GM18868 (cell line): ENCODE data around the gene PCDHB1.
A peak's percentile ranks its signal among the peaks of the same experiment; 100 is the strongest.

Source experiments
- ATAC-seq: cut with Tn5 transposase; IDR thresholded peaks from one replicate; pipeline ENCODE4 v1.9.1; 2021; ENCODE audit warnings: mild to moderate bottlenecking, moderate library complexity; ENCODE audit not compliant: unreplicated experiment

Gene PCDHB1, protein sequence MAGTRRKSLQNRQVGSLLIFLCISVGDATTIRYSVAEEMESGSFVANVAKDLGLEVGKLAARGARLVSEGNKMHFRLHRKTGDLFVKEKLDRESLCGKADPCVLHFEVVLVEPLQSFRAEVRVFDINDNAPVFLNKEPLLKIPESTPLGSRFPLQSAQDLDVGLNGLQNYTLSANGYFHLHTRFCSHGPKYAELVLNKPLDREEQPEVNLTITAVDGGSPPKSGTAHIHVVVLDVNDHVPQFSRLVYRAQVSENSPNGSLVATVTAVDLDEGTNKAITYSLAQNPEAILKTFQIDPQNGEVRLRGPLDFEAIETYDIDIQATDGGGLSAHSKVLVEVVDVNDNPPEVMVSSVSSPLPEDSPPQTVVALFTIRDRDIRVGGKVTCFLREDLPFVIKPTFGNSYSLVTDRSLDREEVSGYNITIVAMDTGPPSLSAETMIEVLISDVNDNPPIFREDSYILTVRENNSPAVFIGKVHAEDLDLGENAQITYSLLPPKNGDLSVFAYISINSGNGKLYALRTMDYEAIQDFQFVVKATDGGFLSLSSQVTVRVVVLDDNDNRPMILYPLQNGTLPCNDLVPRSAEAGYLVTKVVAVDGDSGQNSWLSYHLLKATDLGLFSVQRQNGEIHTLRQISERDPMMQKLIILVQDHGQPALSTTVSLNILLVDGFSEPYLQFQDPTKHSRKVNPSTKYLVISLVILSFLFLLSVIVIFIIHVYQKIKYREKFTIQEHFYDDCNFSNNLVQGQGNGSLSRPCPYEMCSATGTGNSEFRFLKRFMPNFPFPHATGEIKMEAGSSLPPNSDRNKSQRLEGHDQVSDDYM

DNA sequence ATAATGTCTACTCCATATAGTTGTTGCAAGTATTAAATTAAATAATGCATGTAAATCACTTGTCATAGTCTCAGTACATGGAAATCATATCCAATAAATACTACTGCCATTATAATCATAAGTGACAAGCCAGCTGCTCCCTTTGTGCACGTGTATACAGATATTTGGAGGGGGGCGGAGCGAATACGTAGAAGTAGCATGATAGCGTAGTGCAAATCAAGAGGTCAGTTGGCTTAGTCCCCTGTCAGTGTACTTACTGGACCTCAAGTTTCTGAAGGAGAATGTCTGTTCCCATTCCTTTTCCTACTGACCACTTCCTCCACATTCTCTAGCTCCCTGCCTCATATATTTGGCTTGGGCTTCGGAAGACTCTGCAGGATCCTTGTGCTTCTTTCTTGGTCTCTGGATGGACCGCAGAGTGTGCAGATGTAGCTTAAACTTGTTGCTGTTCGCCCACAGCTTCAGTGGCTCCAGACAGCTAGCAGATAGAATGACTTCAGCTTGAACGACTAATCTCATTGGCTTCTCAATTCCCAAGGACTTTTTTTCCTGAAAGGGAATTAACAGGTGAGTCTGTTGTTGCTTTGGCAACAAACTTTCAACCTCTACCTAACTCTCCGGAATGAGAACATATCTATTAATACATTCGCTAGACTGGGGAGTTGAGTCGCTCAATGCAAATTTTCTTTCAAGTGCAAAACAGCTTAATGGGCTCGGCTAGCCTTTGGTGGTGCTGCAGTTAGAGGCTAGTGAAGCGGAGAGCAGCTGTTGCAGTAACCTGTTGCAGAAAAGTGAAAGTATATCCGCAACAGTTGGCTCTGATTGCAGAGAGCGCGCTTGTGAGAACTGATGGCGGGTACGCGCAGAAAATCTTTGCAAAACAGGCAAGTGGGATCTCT, at the start of gene PCDHB1:
Gene PCDHB1, plus strand, starts transcription at position 753 of the 899 bp plus-strand sequence. Its CDS starts 97 bp downstream, at position 850.
- ATAC-seq, result no peak

DNA sequence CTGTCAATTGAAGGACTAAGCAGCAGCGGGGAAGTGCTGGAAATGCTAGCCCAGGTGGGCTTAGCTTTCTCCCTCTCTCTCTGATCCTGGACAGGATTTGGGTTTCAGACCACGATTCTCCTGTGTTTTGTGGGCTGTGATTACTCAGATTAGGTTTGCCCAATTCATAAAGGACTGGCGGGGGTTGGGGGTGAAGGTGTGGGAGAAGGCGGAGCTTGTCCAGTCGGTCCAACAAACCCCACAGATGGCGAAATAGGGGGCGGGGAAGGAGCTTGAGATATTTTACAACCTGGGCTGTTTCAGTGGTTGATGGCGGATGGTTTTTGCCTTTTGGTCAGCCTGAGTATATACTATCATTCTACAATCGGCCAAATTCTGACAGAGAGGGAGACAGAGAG, 49.7 kb upstream of the PCDHB1 start:
- ATAC-seq, result no peak

DNA sequence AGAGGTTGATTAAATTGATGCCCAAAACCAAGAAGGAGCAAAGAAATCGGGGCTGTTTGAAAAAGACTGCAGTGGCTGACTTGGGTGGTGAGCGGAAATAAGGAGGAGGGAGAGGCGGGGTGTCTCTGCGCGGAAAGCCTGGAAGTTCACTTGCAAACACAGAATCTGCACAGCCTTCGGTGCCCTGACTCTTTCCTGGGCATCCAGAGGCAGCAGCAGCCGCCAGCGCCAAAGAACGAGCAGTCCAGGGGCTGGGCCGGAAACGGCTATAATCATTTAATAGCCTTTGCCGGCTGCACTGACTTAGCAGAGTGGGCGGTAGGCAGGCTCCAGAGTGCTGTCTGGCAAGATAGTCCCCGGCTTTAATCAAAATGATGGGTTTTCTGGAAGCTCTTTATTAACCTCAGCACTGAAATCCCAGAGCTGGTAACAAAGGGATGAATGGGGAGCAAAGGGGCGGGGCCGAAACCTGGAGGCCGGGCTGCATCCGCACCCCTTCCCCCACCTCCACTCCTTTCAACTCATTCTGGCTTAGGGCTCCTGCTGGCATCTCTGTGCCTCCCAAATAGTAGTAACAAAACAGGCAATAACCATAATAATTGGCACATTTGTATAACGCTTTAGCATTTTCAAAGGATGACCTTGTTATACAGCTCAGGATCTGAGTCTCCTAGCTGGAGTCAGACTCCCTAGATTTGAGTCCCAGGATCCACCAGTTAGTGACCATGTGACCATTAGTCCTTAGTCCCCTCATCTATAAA, 49.1 kb upstream of the PCDHB1 start:
- ATAC-seq, result no peak

DNA sequence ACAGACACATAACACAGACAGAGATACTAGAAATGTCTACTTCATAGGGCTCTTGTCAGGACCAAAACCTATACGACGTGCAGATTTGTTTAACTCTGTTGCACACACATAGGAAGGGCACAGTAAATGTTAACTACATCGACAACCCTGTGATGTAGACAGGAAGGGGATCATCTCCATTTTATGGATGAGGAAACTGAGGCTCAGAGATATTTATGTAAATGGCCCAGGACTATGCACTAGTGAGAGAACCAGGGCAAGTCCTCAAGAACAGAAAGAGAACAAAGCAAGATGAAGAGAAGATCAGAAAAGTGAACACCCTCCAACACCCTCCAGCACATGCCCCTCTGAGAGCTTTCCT, 48.6 kb upstream of the PCDHB1 start:
- no peak for ATAC-seq

DNA sequence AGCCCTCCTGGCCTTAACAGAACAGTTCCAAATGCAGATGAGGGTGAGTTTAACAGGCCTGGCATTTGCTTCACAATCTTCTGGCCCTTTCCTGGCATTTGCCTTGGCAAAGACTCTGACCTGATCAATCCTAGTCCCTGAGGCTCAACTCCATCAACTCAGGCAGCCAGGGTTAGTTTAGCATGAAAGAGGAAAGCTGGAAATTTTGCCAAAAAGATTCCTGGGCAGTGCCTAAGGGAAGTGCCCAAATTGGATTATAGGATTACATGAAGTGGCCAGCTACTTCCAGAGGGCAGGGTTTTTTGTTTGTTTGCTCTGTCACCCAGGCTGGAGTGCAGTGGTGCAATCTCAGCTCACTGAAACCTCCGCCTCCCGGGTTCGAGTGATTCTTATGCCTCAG, 48.1 kb upstream of the PCDHB1 start:
- ATAC-seq, result no peak

DNA sequence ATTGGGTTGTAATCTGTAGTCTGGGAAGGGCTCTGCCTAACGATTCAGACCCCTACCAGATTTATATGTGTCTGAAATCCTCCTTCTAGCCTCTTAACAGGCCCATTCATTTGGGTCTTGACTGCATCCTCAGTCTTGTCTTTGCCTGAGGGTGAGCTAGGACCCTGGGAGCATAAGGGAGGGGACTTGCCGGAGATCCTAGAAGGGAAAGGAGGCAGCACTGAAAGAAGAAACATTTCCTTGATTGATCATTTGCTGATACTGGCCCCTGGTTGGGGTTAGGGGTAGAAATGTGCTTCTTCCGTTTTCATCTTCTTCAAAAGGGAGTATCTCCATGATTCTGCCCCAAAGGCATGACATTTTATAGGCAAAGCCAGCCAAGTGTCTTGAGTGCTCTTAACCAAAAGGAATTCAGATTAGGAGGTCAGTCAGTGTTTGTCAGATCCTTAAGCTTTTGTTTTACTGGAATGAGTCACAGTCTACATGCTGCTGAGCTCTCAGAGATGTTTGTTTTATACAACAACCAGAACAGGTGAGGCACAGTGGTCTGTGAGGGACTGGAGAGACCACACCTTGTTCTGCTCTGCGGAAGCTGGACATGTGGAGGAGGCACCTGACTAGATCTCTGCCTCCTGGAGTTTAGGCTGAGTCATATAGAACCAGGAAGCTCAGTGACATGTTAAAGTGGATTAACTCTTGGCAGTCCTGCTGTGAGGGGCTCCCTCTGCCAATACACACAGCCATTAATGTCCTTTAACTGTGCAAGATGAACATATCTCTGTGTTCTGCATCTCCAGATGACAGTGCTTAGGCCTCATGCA, 47.2 kb upstream of the PCDHB1 start:
- ATAC-seq, result no peak

DNA sequence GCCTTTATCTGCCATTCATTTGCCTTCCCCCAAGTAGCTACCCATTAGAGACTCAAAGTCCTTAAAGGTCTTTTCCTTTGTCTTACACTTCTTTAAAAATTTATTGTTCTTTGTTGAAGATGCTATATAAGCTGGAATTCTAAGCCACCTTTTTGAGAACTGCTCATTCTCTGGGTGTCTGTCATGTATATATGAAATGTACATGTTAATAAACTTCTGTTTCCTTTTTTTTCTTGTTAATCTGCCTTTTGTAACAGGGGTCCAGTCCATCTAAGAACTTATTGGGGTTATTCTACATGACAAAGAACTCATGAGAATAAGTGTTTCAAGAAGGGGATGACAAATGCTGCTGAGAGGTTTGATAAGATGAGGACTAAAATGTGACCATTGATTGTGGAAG, 43.4 kb upstream of the PCDHB1 start:
- ATAC-seq, result no peak

DNA sequence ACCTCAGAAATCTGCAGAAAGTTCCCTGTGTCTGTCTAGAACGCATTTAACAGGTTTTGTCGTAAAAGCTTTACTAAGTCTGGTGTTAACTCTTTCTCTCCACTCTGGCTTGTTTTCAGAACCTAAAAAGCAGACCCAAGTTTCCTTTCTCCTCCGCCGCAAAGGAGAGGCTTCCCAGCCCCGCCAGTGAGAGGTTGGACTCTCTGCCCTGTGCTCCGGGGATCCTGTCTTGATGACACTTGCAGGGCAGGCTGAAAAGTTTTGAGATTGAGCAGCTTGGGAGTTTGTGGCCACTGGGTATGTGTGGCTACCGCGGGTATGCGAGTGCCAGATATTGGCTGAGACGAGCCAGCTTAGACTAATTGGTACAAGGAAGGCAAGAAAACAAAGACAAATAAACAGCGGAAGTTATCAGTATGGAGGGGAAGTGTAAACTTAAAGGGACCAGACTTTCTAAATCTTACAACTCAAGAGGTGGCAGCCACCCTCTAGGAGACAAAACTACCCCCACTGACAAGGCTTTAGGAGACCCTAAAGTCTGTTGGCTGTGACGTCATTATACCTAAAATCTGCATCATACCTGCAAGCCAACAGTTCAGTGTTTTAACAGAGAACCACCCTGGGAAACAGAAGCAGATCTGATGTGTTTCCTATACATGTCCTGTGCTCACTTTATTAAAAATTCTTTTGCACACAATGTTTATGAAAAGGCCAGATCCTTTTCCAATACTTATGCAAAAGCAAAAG, 41.0 kb upstream of the PCDHB1 start:
- no peak for ATAC-seq

DNA sequence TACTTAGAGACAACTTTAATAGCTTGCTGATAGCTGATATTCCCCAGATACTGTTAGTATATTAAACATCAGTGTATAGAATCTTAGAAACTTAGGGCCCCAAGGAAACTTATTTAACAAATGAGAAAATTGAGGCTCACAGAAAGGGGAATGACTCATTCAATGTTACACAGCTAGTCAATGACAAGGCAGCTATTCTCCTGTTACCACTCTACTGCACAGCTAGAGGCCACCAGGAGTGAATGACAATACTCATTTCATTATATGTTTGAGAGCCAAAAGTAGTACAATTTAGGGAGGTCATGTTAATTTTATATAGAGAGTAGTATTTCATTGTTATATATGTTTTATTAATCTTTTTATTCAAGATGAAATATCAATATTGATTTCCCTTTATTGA, 33.2 kb upstream of the PCDHB1 start:
- ATAC-seq, result no peak

DNA sequence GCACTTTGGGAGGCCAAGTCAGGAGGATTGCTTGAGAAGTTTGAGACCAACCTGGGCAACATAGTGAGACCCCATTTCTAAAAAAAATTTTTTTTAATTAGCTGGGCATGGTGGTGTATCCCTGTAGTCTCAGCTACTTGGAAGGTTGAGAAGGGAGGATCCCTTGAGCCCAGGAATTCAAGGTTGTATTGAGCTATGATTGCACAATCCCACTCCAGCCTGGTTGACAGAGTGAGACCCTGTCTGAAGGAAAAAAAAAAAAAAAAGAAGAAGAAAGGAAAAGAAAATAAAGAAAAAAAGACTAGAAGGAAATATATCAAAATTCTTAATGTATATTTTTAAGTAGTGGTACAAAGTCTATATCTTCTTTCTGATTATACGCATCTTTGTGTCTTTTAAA, 28.8 kb upstream of the PCDHB1 start:
- no peak for ATAC-seq

DNA sequence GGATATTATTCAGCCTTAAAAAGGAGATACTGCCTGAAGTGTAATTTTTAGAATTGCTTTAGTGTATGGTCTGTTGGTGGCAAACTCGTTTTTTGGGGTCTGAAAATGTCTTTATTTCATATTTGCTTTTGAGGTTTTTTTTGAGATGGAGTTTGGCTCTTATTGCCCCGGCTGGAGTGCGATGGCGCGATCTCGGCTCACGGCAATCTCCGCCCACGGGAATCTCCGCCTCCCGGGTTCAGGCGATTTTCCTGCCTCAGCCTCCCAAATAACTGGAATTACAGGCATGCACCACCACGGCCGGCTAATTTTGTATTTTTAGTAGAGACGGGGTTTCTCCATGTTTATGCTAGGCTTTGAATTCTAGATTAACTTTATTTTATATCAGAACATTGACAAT, 20.2 kb upstream of the PCDHB1 start:
- no peak for ATAC-seq

DNA sequence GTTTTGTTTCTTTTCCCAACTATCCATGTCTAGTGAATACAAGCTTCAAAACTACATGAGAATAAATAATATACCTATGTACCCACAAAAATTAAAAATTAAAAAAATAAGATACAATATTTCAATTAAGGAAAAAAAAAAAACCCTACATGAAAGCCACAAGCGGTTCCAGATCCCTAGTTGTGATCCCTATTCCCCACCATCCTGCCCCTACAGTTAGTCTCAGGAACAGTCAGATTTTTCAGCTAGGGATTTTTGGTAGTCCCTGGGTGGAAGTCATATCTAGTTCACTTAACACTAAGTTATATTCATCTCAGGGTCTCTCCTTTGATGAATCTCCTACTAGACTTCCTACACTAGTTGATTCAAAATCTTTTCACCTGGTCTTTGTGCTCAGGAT, 18.5 kb upstream of the PCDHB1 start:
- ATAC-seq, result no peak

DNA sequence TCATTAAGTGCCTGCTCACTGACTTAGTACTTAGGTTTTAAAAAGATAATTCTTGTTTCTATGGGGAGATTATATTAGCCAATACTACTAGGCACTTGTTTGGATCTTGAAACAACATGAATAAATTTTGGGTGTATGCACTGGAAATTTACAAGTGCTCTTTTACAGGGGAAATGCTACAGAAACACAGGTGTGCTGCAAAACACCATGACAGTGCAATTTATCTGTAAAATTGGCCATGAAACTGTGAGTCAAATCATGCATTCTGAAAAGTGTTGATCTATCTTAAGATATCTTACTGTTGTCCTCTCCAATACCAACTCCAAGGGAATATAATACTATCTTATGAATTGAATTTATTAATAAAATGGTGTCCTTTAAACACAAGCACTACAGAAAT, 12.1 kb upstream of the PCDHB1 start:
- ATAC-seq, result no peak

DNA sequence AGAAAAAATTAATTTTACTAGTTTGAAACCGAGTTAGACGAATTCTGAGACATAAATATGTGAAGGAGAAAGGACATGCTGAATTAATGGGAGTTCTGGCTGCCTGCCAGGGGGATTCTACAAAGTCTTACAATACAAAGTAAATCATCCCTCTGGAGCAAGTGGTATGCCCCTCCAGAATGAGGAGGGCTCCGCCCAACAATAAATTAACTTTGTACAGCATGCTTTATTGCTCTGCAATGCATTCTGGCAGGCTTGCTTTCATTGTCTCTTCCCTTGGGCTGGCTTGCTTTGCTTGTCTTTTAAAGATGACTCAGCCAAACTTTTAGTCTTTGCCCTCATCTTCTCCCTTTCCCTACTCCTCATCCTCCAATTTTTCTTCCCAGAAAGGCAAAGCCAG, 11.7 kb upstream of the PCDHB1 start:
- no peak for ATAC-seq

DNA sequence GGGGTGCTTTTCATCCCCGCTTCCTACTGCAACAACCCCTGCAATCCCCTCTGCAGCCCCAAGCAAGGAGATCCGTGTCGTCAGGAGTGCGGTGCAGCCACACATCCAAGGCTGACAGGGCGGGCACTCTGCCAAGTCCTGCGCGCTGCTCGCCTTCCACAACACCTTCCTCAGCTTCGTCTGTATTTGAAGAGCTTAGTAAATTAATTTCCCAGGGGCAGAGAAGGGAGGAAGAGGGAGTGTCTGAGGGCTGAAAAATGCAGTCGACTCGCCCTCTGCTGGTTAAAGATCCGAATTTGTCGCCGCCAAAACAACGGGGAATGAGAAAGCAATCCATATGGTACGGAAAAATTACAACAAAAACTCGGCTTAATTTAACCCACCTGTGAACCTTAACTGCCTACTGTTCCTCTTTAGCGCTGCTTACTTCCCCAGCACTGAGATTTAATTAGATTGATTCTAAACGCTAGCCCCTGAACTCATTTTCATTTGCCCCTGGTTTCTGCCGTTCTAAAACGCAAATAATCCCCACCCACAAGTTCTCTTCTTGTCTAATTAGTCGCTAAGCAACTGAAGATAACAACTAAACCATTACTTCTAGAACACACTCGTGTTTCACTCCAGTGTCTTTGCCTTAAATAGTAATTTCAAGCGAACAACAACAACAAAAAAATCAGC, 10.9 kb upstream of the PCDHB1 start:
- no peak for ATAC-seq

DNA sequence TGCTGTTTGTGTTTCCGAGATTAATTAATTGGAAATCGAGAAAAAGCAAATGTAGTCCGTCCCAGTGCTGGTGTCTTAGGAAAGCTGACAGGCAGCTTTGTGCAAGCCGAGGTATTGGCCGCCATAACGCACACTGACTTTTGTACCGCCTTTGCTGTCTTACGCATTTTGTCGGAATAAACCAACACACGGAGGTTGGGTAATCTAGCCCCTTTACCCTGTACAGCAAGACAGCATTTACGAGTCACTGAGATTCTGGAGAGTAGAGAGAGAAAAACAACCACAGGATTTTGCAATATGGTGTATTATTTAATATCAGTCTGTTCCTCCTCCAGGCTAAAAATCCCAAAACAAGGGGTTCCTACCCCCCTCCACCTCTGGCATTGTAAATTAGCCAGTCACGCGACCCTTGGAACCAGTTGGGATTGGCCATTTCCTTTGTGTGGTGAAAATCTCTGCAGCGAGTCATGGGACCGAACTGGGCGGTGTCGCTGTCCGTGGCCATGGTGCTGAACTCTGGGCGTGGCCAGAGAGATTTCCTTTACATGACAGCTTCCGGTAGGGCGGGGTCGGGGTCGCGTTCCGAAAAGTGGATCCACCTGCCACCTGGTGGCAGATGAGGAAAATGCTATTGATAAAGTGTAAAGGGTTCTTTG, 10.3 kb upstream of the PCDHB1 start:
- ATAC-seq, result peak; percentile 80

DNA sequence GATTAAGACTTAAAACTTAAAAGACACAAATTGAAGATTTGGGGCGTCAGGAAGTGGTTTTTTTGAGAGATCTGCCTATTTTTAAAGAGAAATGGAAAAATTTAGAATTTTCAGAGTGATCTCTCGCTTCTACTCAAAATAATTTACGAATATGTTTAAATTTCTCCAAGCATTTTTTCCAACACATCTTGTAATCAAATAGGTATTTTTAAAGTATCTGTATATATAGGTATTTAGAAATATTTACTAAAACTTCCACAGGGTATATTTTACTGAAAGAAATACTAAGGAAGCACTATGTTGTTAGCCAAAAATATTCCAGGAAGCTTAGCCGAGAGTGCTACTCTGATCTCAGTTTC, 9.8 kb upstream of the PCDHB1 start:
- ATAC-seq, result no peak

DNA sequence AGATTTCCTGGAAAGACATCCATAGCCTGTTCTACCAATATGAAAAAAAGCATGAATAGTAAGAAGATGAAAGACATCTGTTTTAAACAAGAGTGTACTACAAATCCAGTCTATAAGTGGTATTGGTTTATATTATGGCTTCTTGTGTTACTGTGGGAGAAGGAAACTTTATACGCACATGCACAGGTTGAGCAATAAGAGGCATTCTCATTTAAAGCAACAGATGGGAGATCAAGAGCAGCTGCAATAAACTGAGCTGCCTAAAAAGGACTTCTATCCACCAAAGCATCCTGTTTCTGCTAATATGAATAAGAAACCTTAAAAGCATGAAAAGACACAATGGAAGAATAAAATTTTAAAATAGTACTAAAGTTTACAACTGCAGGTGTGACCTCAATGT, 8.6 kb upstream of the PCDHB1 start:
- ATAC-seq, result no peak
